NCI-H226 (cell line): ENCODE data around the gene IGIP.

Experiments
- DNase-seq: peaks from one replicate; pipeline ENCODE4 v3.0.0-alpha.2; 2015

Gene IGIP

GRCh38 chr5:140111859-140112551, 13.7 kb upstream of the IGIP start:
- DNase-seq: no peak

- no peak for DNase-seq
Observed at GRCh38 chr5:140112685-140113179, 13.0 kb upstream of the IGIP start.

GRCh38 chr5:140113180-140113698, 12.5 kb upstream of the IGIP start:
- DNase-seq: no peak

- peak; percentile 93 for DNase-seq
Observed at GRCh38 chr5:140113699-140114263, 12.0 kb upstream of the IGIP start, which contains the start of gene PURA. PURA (plus strand) TSS chr5:140114109; CDS start chr5:140114182, 73 bp downstream.

- peak; percentile 56 for DNase-seq
Observed at GRCh38 chr5:140114341-140115185, 11.2 kb upstream of the IGIP start.

- no peak for DNase-seq
Observed at GRCh38 chr5:140115186-140115500, 10.6 kb upstream of the IGIP start.

- no peak for DNase-seq
Observed at GRCh38 chr5:140116716-140117115, 9.0 kb upstream of the IGIP start.

- DNase-seq: no peak
Observed at GRCh38 chr5:140117523-140117922, 8.2 kb upstream of the IGIP start.

GRCh38 chr5:140118302-140118936, 7.3 kb upstream of the IGIP start:
- no peak for DNase-seq

- DNase-seq: no peak
Observed at GRCh38 chr5:140126315-140127012, 727 bp downstream of the IGIP start.

- DNase-seq: no peak
Observed at GRCh38 chr5:140128376-140128775, 2.6 kb downstream of the IGIP start.

GRCh38 chr5:140130949-140131733, 5.4 kb downstream of the IGIP start:
- DNase-seq: no peak

GRCh38 chr5:140131967-140132409, 6.3 kb downstream of the IGIP start:
- peak; percentile 89 for DNase-seq

GRCh38 chr5:140133514-140134167, 7.9 kb downstream of the IGIP start:
- DNase-seq: no peak

- no peak for DNase-seq
Observed at GRCh38 chr5:140134277-140134935, 8.7 kb downstream of the IGIP start.

- DNase-seq: no peak
Observed at GRCh38 chr5:140135127-140135526, 9.4 kb downstream of the IGIP start.

GRCh38 chr5:140136624-140137023, 10.9 kb downstream of the IGIP start:
- no peak for DNase-seq

GRCh38 chr5:140140435-140140834, 14.7 kb downstream of the IGIP start:
- DNase-seq: no peak

GRCh38 chr5:140141241-140141640, 15.5 kb downstream of the IGIP start:
- DNase-seq: no peak

- no peak for DNase-seq
Observed at GRCh38 chr5:140142246-140142645, 16.5 kb downstream of the IGIP start.
